Kidney (tissue), 14 donors: ENCODE measurements around the gene PRELP. TPM values are rescaled to one million over a fixed set of nuclear protein-coding genes. Genes with fewer than 3 reads are reported as not detected.
A peak's percentile ranks its signal among the peaks of the same experiment; 100 is the strongest.

ENCODE experiments used
- DNase-seq, 5 donors: peaks; one replicate each; pipeline ENCODE4 v3.0.0-alpha.2; 2013 to 2020
- FAIRE-seq: peaks from 2 replicates; lab custom pipeline; 2012; peaks lifted over from hg19 to GRCh38; lab: Jason Lieb, UNC
- H3K27ac ChIP-seq, 2 donors: one replicate each; pipeline ENCODE4 v1.7.0; 2013; ENCODE audit warnings: low read depth in 2 of 2, low read length in 2 of 2, inconsistent platforms in 1 of 2
- H3K27me3 ChIP-seq: one replicate; pipeline ENCODE4 v1.7.1; 2013; ENCODE audit warnings: low read length, inconsistent platforms; ENCODE audit not compliant: control insufficient read depth, insufficient read depth
- H3K36me3 ChIP-seq, 3 donors: one replicate each; pipeline versions ENCODE4 v1.7.0 to v1.7.1; 2013; ENCODE audit warnings: low read length in 3 of 3, control low read depth in 1 of 3, inconsistent platforms in 1 of 3; ENCODE audit not compliant: insufficient read depth in 3 of 3, control insufficient read depth in 2 of 3
- H3K4me1 ChIP-seq, 3 donors: one replicate each; pipeline versions ENCODE4 v1.7.0 to v1.7.1; 2013; ENCODE audit warnings: low read length in 3 of 3, inconsistent platforms in 1 of 3, low read depth in 1 of 3; ENCODE audit not compliant: control insufficient read depth in 2 of 3, insufficient read depth in 2 of 3
- H3K4me3 ChIP-seq, 3 donors: one replicate each; pipeline versions ENCODE4 v1.7.0 to v1.8.1; 2013; ENCODE audit warnings: low read length in 3 of 3, control low read depth in 1 of 3, inconsistent platforms in 1 of 3
- H3K9ac ChIP-seq, 3 donors: one replicate each; pipeline versions ENCODE4 v1.7.0 to v1.7.1; 2013; ENCODE audit warnings: low read length in 3 of 3, control low read depth in 1 of 3, inconsistent platforms in 1 of 3
- H3K9me3 ChIP-seq, 3 donors: one replicate each; pipeline versions ENCODE4 v1.7.0 to v1.7.1; 2013; ENCODE audit warnings: low read length in 3 of 3, control low read depth in 1 of 3, inconsistent platforms in 1 of 3; ENCODE audit not compliant: control insufficient read depth in 2 of 3, insufficient read depth in 1 of 3
- intact Hi-C: fragments of 100-400 bp; cut with DNase I; formaldehyde crosslinking; loops from one replicate; pipeline ENCODE4 v1.11.1; 2022
- polyA plus RNA-seq: library from polyadenylated mRNA; stranded (reverse); fragments of 350-450 nt; fragmentation: Illumina TruSeq; extraction: RNeasy Lipid Tissue Mini Kit (QIAGEN cat#74804); gene quantifications from one replicate; pipeline ENCODE4 v1.2.3, GENCODE V29; 2014; ENCODE audit warnings: low read depth, low replicate concordance; ENCODE audit not compliant: insufficient read depth
- total RNA-seq: library from RNA; stranded (reverse); fragmentation: NEBNext Ultra II Directional; extraction: Animal tissue kit (Norgen Biotek cat#: 25700); gene quantifications from one replicate; pipeline ENCODE4 v1.2.1, GENCODE V29; 2021
- TF ChIP-seq, protein P1 (sequence below): IDR thresholded peaks from 3 replicates; pipeline ENCODE4 v1.5.1; 2012; ENCODE audit warnings: mild to moderate bottlenecking, moderate library complexity, borderline replicate concordance; ENCODE audit not compliant: insufficient read depth; ENCODE audit errors: extremely low read depth
- donor health status: control.
- donor health status: control.
- donor health status: control.
- donor health status: control.
- donor health status: control.
- donor health status: DM: yes; HTN: yes; CAD: no.
- donor health status: Normal renal cell carcinoma (clear cell type).

Gene PRELP
- total and polyA plus RNA-seq, 2 donors from 2014 or later, result 9.5 to 24.5 TPM

DNA sequence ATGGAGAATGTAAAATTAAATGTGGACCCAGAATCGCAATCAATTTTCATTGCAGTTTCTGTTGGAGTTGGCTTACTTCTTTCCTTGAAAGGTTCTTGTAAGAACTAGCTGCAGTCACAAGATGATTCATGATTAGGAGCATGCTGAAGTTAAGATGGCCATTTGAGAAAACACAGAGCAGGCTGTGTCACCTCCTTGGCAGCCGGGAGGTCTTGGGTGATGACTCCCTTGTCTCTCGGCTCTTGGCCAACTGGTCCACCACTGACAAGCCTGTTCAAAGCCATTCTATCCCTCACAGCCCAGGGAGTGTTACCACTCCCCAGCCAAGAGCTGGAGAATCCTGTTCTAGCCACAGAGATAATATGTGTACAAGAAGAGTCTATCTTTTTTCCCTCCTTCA is 58.9 kb downstream of the PRELP start:
- TF ChIP-seq, protein P1, sequence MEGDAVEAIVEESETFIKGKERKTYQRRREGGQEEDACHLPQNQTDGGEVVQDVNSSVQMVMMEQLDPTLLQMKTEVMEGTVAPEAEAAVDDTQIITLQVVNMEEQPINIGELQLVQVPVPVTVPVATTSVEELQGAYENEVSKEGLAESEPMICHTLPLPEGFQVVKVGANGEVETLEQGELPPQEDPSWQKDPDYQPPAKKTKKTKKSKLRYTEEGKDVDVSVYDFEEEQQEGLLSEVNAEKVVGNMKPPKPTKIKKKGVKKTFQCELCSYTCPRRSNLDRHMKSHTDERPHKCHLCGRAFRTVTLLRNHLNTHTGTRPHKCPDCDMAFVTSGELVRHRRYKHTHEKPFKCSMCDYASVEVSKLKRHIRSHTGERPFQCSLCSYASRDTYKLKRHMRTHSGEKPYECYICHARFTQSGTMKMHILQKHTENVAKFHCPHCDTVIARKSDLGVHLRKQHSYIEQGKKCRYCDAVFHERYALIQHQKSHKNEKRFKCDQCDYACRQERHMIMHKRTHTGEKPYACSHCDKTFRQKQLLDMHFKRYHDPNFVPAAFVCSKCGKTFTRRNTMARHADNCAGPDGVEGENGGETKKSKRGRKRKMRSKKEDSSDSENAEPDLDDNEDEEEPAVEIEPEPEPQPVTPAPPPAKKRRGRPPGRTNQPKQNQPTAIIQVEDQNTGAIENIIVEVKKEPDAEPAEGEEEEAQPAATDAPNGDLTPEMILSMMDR, result no peak
- H3K27me3 ChIP-seq, result no peaks in the 10 kb centered on the region
- DNase-seq (peak in 1 of 5 donors; percentile 41), FAIRE-seq (no peak)
- H3K4me3 ChIP-seq, result no peak overlapping the region
- intact Hi-C loops, result no loop called here
- H3K36me3 ChIP-seq, result no peaks in the 10 kb centered on the region
- no peak overlapping the region for H3K27ac ChIP-seq
- H3K9me3 ChIP-seq, result no peaks in the 10 kb centered on the region
- no peaks in the 10 kb centered on the region for H3K4me1 ChIP-seq
- H3K9ac ChIP-seq, result no peak overlapping the region

GRCh38 chr1:203536575-203536974 is 61.0 kb downstream of the PRELP start:
- no peaks in the 10 kb centered on the region for H3K9me3 ChIP-seq
- no peaks in the 10 kb centered on the region for H3K27me3 ChIP-seq
- H3K4me3 ChIP-seq, result no peak overlapping the region
- no peaks in the 10 kb centered on the region for H3K4me1 ChIP-seq
- TF ChIP-seq, protein P1, result no peak
- DNase-seq (no peak), FAIRE-seq (no peak)
- H3K9ac ChIP-seq, result no peak overlapping the region
- H3K36me3 ChIP-seq, result no peaks in the 10 kb centered on the region
- intact Hi-C loops, result no loop called here
- H3K27ac ChIP-seq, result no peak overlapping the region

- no peak overlapping the region for H3K27ac ChIP-seq
- H3K9ac ChIP-seq, result no peak overlapping the region
Measured at GRCh38 chr1:203536980-203537455, 61.4 kb downstream of the PRELP start.

More at GRCh38 chr1:203536980-203537455, 61.4 kb downstream of the PRELP start:
- H3K36me3 ChIP-seq, result no peaks in the 10 kb centered on the region
- no peaks in the 10 kb centered on the region for H3K4me1 ChIP-seq
- no peaks in the 10 kb centered on the region for H3K27me3 ChIP-seq
- no peaks in the 10 kb centered on the region for H3K9me3 ChIP-seq
- DNase-seq (no peak), FAIRE-seq (no peak)
- H3K4me3 ChIP-seq, result no peak overlapping the region
- intact Hi-C loops, result no loop called here
- TF ChIP-seq, protein P1, result no peak
